ENCODE measurements around the gene NOS1AP. TPM values are rescaled to one million over a fixed set of nuclear protein-coding genes. Genes with fewer than 3 reads are reported as not detected.

The NOS1AP gene
- total and polyA plus RNA-seq, 7 experiments from 2014 or later, result 0.08 to 0.15 TPM; not detected in 5

- ChIA-PET POLR2A (no interaction called here), CTCF (no interaction called here)
- H3K27me3 Mint-ChIP-seq, result peaks cover 24 to 41% (median 30%) of the 10 kb centered on the region in 5 donors
- no peak overlapping the region for H3K4me3 Mint-ChIP-seq
- DNase-seq (no peak), ATAC-seq (no peak)
- no peaks in the 10 kb centered on the region for H3K36me3 ChIP-seq (ENCODE audit: control insufficient read depth in 2 of 3, insufficient read depth in 3 of 3, low read length in 3 of 3)
- H3K36me3 Mint-ChIP-seq, result peaks cover 0 to 13% (median 4%) of the 10 kb centered on the region in 5 donors
- H3K27ac Mint-ChIP-seq, result no peak overlapping the region
- H3K9me3 ChIP-seq (ENCODE audit: control insufficient read depth in 2 of 3, low read length in 3 of 3), result no peaks in the 10 kb centered on the region
- no peaks in the 10 kb centered on the region for H3K4me1 ChIP-seq (ENCODE audit: control insufficient read depth in 2 of 2, insufficient read depth in 2 of 2, low read length in 2 of 2)
- peaks cover 0 to 2% (median 0%) of the 10 kb centered on the region in 7 donors for H3K4me1 Mint-ChIP-seq
- no peak overlapping the region for H3K4me3 ChIP-seq (ENCODE audit: low read length)
- no peaks in the 10 kb centered on the region for H3K27me3 ChIP-seq (ENCODE audit: control insufficient read depth in 2 of 2, insufficient read depth in 2 of 2, low read length in 2 of 2)
- H3K9me3 Mint-ChIP-seq, result peaks cover 0 to 23% (median 6%) of the 10 kb centered on the region in 11 donors
- intact Hi-C loops (cut with micrococcal nuclease), result no loop called here
- H3K27ac ChIP-seq (ENCODE audit: low read depth, low read length), result no peak overlapping the region
Observed at GRCh38 chr1:162088281-162088969, 18.9 kb downstream of the NOS1AP start.

GRCh38 chr1:162089748-162090147, 20.3 kb downstream of the NOS1AP start:
- intact Hi-C loops (cut with micrococcal nuclease), result no loop called here
- H3K36me3 ChIP-seq (ENCODE audit: control insufficient read depth in 2 of 3, insufficient read depth in 3 of 3, low read length in 3 of 3), result no peaks in the 10 kb centered on the region
- no peak overlapping the region for H3K4me3 ChIP-seq (ENCODE audit: low read length)
- H3K4me1 ChIP-seq (ENCODE audit: control insufficient read depth in 2 of 2, insufficient read depth in 2 of 2, low read length in 2 of 2), result no peaks in the 10 kb centered on the region
- H3K4me1 Mint-ChIP-seq, result peaks cover 0 to 2% (median 0%) of the 10 kb centered on the region in 7 donors
- peaks cover 0 to 15% (median 2%) of the 10 kb centered on the region in 11 donors for H3K9me3 Mint-ChIP-seq
- ChIA-PET CTCF (interaction anchor here (0.6 kb wide), 1 partner anchor 231 kb away, joined by 4 read pairs; no protein-coding TSS in a partner anchor), POLR2A (no interaction called here)
- DNase-seq, result no peak
- no peak for ATAC-seq
- no peak overlapping the region for H3K4me3 Mint-ChIP-seq
- peaks cover 0 to 9% (median 0%) of the 10 kb centered on the region in 5 donors for H3K36me3 Mint-ChIP-seq
- H3K27me3 ChIP-seq (ENCODE audit: control insufficient read depth in 2 of 2, insufficient read depth in 2 of 2, low read length in 2 of 2), result no peaks in the 10 kb centered on the region
- H3K27ac Mint-ChIP-seq, result no peak overlapping the region
- H3K27ac ChIP-seq (ENCODE audit: low read depth, low read length), result no peak overlapping the region
- no peaks in the 10 kb centered on the region for H3K9me3 ChIP-seq (ENCODE audit: control insufficient read depth in 2 of 3, low read length in 3 of 3)
- peaks cover 19 to 36% (median 30%) of the 10 kb centered on the region in 5 donors for H3K27me3 Mint-ChIP-seq

DNA sequence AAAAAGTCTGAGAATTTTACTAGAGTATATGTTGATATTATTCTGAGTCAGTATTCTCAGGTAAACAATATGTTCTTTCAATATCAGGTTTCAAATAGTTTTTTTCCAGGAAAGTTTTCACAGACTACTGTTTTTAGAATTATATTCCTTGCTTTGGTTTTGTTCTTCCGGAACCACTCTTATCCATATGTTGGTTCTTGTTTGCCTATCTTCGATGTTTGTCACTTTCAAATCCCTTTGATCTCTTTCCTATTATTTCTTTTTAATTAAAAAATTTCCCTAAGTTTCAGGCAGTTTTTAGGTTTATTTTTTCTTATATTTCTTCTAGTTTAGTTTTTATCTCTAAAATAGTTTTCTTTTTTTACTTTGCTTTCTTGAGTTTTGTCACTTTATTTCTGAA, 20.9 kb downstream of the NOS1AP start:
- ATAC-seq, result no peak
- Histone ChIP-seq H3K9me3 (ENCODE audit: control insufficient read depth in 2 of 3, low read length in 3 of 3) (no peaks in the 10 kb centered on the region), H3K27ac (ENCODE audit: low read depth, low read length) (no peak overlapping the region), H3K27me3 (ENCODE audit: control insufficient read depth in 2 of 2, insufficient read depth in 2 of 2, low read length in 2 of 2) (no peaks in the 10 kb centered on the region), H3K36me3 (ENCODE audit: control insufficient read depth in 2 of 3, insufficient read depth in 3 of 3, low read length in 3 of 3) (no peaks in the 10 kb centered on the region), H3K4me1 (ENCODE audit: control insufficient read depth in 2 of 2, insufficient read depth in 2 of 2, low read length in 2 of 2) (no peaks in the 10 kb centered on the region), H3K4me3 (ENCODE audit: low read length) (no peak overlapping the region)
- peaks cover 20 to 35% (median 26%) of the 10 kb centered on the region in 5 donors for H3K27me3 Mint-ChIP-seq
- intact Hi-C loops (cut with micrococcal nuclease), result no loop called here
- ChIA-PET POLR2A (no interaction called here), CTCF (interaction anchor here (0.6 kb wide), 1 partner anchor 232 kb away, joined by 4 read pairs; no protein-coding TSS in a partner anchor)
- DNase-seq, result no peak
- no peak overlapping the region for H3K4me3 Mint-ChIP-seq
- peaks cover 0 to 4% (median 0%) of the 10 kb centered on the region in 5 donors for H3K36me3 Mint-ChIP-seq
- peaks cover 0 to 10% (median 2%) of the 10 kb centered on the region in 11 donors for H3K9me3 Mint-ChIP-seq
- H3K4me1 Mint-ChIP-seq, result peaks cover 0 to 2% (median 0%) of the 10 kb centered on the region in 7 donors
- H3K27ac Mint-ChIP-seq, result no peak overlapping the region

- POLR2A ChIA-PET, result no interaction called here
Observed at GRCh38 chr1:162091681-162092524, 22.4 kb downstream of the NOS1AP start.

GRCh38 chr1:162093095-162093494, 23.6 kb downstream of the NOS1AP start:
- no peak for ATAC-seq
- no peaks in the 10 kb centered on the region for H3K9me3 ChIP-seq (ENCODE audit: control insufficient read depth in 2 of 3, low read length in 3 of 3)
- peaks cover 0 to 5% (median 1%) of the 10 kb centered on the region in 11 donors for H3K9me3 Mint-ChIP-seq
- intact Hi-C loops (cut with micrococcal nuclease), result no loop called here
- H3K27ac ChIP-seq (ENCODE audit: low read depth, low read length), result no peak overlapping the region
- DNase-seq, result no peak
- ChIA-PET CTCF (no interaction called here), POLR2A (no interaction called here)
- no peak overlapping the region for H3K4me3 ChIP-seq (ENCODE audit: low read length)
- H3K4me1 ChIP-seq (ENCODE audit: control insufficient read depth in 2 of 2, insufficient read depth in 2 of 2, low read length in 2 of 2), result no peaks in the 10 kb centered on the region
- H3K36me3 ChIP-seq (ENCODE audit: control insufficient read depth in 2 of 3, insufficient read depth in 3 of 3, low read length in 3 of 3), result no peaks in the 10 kb centered on the region
- peaks cover 9 to 25% (median 21%) of the 10 kb centered on the region in 5 donors for H3K27me3 Mint-ChIP-seq
- no peak overlapping the region for H3K27ac Mint-ChIP-seq
- H3K27me3 ChIP-seq (ENCODE audit: control insufficient read depth in 2 of 2, insufficient read depth in 2 of 2, low read length in 2 of 2), result no peaks in the 10 kb centered on the region
- no peaks in the 10 kb centered on the region for H3K36me3 Mint-ChIP-seq
- H3K4me1 Mint-ChIP-seq, result peaks cover 0 to 2% (median 0%) of the 10 kb centered on the region in 7 donors
- H3K4me3 Mint-ChIP-seq, result no peak overlapping the region

More at GRCh38 chr1:162091681-162092524, 22.4 kb downstream of the NOS1AP start:
- no peaks in the 10 kb centered on the region for H3K36me3 ChIP-seq (ENCODE audit: control insufficient read depth in 2 of 3, insufficient read depth in 3 of 3, low read length in 3 of 3)
- CTCF ChIA-PET, result no interaction called here
- H3K4me3 ChIP-seq (ENCODE audit: low read length), result no peak overlapping the region
- no peak for DNase-seq
- peaks cover 0 to 5% (median 1%) of the 10 kb centered on the region in 11 donors for H3K9me3 Mint-ChIP-seq
- no peaks in the 10 kb centered on the region for H3K36me3 Mint-ChIP-seq
- H3K27me3 ChIP-seq (ENCODE audit: control insufficient read depth in 2 of 2, insufficient read depth in 2 of 2, low read length in 2 of 2), result no peaks in the 10 kb centered on the region
- ATAC-seq, result no peak
- peaks cover 0 to 2% (median 0%) of the 10 kb centered on the region in 7 donors for H3K4me1 Mint-ChIP-seq
- H3K9me3 ChIP-seq (ENCODE audit: control insufficient read depth in 2 of 3, low read length in 3 of 3), result no peaks in the 10 kb centered on the region
- no peak overlapping the region for H3K27ac Mint-ChIP-seq
- H3K27ac ChIP-seq (ENCODE audit: low read depth, low read length), result no peak overlapping the region
- no peaks in the 10 kb centered on the region for H3K4me1 ChIP-seq (ENCODE audit: control insufficient read depth in 2 of 2, insufficient read depth in 2 of 2, low read length in 2 of 2)
- no peak overlapping the region for H3K4me3 Mint-ChIP-seq
- intact Hi-C loops (cut with micrococcal nuclease), result no loop called here
- peaks cover 9 to 25% (median 19%) of the 10 kb centered on the region in 5 donors for H3K27me3 Mint-ChIP-seq

DNA sequence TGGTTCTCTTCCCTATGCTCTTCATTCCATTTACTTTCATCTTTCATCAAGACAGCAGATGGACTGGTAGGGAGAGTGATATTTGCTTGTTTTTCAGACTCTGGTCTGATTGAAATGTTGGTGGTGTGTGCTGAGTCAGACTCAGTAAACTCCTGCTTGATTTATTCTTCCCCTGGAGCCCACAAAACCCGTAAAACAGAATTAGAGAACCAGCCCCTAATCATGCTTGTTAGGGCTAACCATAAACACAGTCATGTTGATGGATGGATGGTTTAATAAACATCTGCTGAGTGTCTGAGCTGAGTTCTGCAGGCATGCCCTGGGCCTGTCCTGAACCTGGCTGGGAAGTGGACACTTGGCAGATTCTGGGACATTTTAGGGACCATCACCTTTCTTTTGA, 24.8 kb downstream of the NOS1AP start:
- Histone ChIP-seq H3K27ac (ENCODE audit: low read depth, low read length) (no peak overlapping the region), H3K9me3 (ENCODE audit: control insufficient read depth in 2 of 3, low read length in 3 of 3) (no peaks in the 10 kb centered on the region), H3K27me3 (ENCODE audit: control insufficient read depth in 2 of 2, insufficient read depth in 2 of 2, low read length in 2 of 2) (no peaks in the 10 kb centered on the region), H3K4me1 (ENCODE audit: control insufficient read depth in 2 of 2, insufficient read depth in 2 of 2, low read length in 2 of 2) (no peaks in the 10 kb centered on the region), H3K36me3 (ENCODE audit: control insufficient read depth in 2 of 3, insufficient read depth in 3 of 3, low read length in 3 of 3) (no peaks in the 10 kb centered on the region), H3K4me3 (ENCODE audit: low read length) (no peak overlapping the region)
- DNase-seq (no peak), ATAC-seq (no peak)
- Mint-ChIP-seq H3K9me3 (peaks cover 0 to 9% (median 1%) of the 10 kb centered on the region in 11 donors), H3K4me1 (peaks cover 0 to 2% (median 0%) of the 10 kb centered on the region in 7 donors), H3K27me3 (peaks cover 14 to 30% (median 21%) of the 10 kb centered on the region in 5 donors), H3K36me3 (no peaks in the 10 kb centered on the region), H3K4me3 (no peak overlapping the region), H3K27ac (no peak overlapping the region)
- POLR2A ChIA-PET, result no interaction called here
- intact Hi-C loops (cut with micrococcal nuclease), result no loop called here
- CTCF ChIA-PET, result no interaction called here

Measured in naive thymus-derived CD4-positive, alpha-beta T cell (primary cell).